HepG2 (cell line): ENCODE data around the gene ERH. TPM values are rescaled to one million over a fixed set of nuclear protein-coding genes. Genes with fewer than 3 reads are reported as not detected.

Source experiments
- ATAC-seq: fragments of 200-7000 bp; cut with Tn5 transposase; 3 replicates; pipeline ENCODE4 v1.9.1; 2020; ENCODE audit warnings: mild to moderate bottlenecking, moderate library complexity
- BruUV-seq: library from RNA; stranded (reverse); fragments of 400-500 nt; replicated peaks from 2 replicates; lab custom pipeline; 2021; lab: Mats Ljungman, UMichigan
- CTCF ChIA-PET: fragments of 300-600 bp; formaldehyde crosslinking; extraction: SDS; loops from one replicate; lab custom pipeline; 2021; ENCODE audit warnings: low total read pairs, inconsistent platforms, low intra/inter-chr PET ratio; lab: Yijun Ruan, JAX
- POLR2A ChIA-PET: fragments of 350-600 bp; sonication (Branson Sonifier 250); formaldehyde crosslinking; loops from one replicate; lab custom pipeline; 2020; ENCODE audit warnings: antibody characterized with exemption, inconsistent platforms; lab: Yijun Ruan, JAX
- DNase-seq: peaks from one replicate; pipeline ENCODE4 v3.0.0-alpha.2; 2015; ENCODE audit warnings: low spot score
- FAIRE-seq: peaks from 3 replicates; lab custom pipeline; 2011; peaks lifted over from hg19 to GRCh38; lab: Jason Lieb, UNC
- H2AFZ ChIP-seq: one replicate; pipeline ENCODE4 v1.6.1; 2011; ENCODE audit warnings: low read length, inconsistent platforms
- H3K27ac ChIP-seq: fragments of 300-600 bp; 3 replicates; pipeline ENCODE4 v1.8.0; 2011; ENCODE audit warnings: mixed run types, mild to moderate bottlenecking, mixed read lengths, low read length, inconsistent platforms; ENCODE audit not compliant: insufficient read depth; ENCODE audit errors: extremely low read length
- H3K27me3 ChIP-seq, 2 experiments: fragments of 200-600 bp in 1 of 2; 2 replicates in 1 of 2; 3 replicates in 1 of 2; pipeline versions ENCODE4 v1.6.0 to v1.8.0; 2011; ENCODE audit warnings: low read length in 2 of 2, mild to moderate bottlenecking in 2 of 2, moderate library complexity in 2 of 2, inconsistent platforms in 1 of 2; ENCODE audit not compliant: insufficient read depth in 2 of 2, control insufficient read depth in 1 of 2
- H3K36me3 ChIP-seq, 2 experiments: fragments of 200-600 bp in 1 of 2; replicated peaks in 1 of 2; 2 replicates in 1 of 2; 3 replicates in 1 of 2; pipeline versions ENCODE4 v1.5.1 to v1.8.0; 2011; ENCODE audit warnings: low read length in 2 of 2, inconsistent platforms in 1 of 2; ENCODE audit not compliant: insufficient read depth in 2 of 2, control insufficient read depth in 1 of 2
- H3K4me1 ChIP-seq: 2 replicates; pipeline ENCODE4 v1.5.1; 2012; ENCODE audit warnings: low read length, inconsistent platforms; ENCODE audit not compliant: insufficient read depth
- H3K4me2 ChIP-seq: 2 replicates; pipeline ENCODE4 v1.6.0; 2011; ENCODE audit warnings: low read depth, low read length, inconsistent platforms
- H3K4me3 ChIP-seq, 3 experiments: fragments of 200-600 bp in 1 of 3; sonication (generic), shearing (Covaris generic) in 1 of 3; replicated peaks in 1 of 3; 2 replicates each; pipeline ENCODE4 v1.5.1; 2011 to 2016; ENCODE audit warnings: low read length in 3 of 3, inconsistent platforms in 2 of 3, low read depth in 2 of 3, mild to moderate bottlenecking in 2 of 3, control low read depth in 1 of 3, mixed read lengths in 1 of 3; ENCODE audit not compliant: insufficient read depth in 1 of 3
- H3K79me2 ChIP-seq: one replicate; pipeline ENCODE4 v1.6.1; 2011; ENCODE audit warnings: low read length, inconsistent platforms; ENCODE audit not compliant: insufficient read depth
- H3K9ac ChIP-seq: 2 replicates; pipeline ENCODE4 v1.6.0; 2011; ENCODE audit warnings: mild to moderate bottlenecking, low read depth, low read length, inconsistent platforms; ENCODE audit not compliant: insufficient read depth
- H3K9me3 ChIP-seq: 2 replicates; pipeline ENCODE4 v1.5.1; 2012; ENCODE audit warnings: mild to moderate bottlenecking, low read length
- H4K20me1 ChIP-seq: 2 replicates; pipeline ENCODE4 v1.6.0; 2011; ENCODE audit warnings: inconsistent platforms, mild to moderate bottlenecking, low read length, moderate library complexity; ENCODE audit not compliant: insufficient read depth
- ATF7-NPFF ChIP-seq: sonication (generic); formaldehyde crosslinking; IDR thresholded peaks from 2 replicates; pipeline ENCODE4 v1.8.1; 2023; ENCODE audit warnings: mild to moderate bottlenecking, low read depth, missing genetic modification reagents, moderate library complexity
- ELF3 ChIP-seq: IDR thresholded peaks from 2 replicates; pipeline ENCODE4 v1.6.1; 2016; ENCODE audit warnings: missing genetic modification reagents, missing compliant biosample characterization
- ESRRA ChIP-seq: sonication (generic); formaldehyde crosslinking; IDR thresholded peaks from 2 replicates; pipeline ENCODE4 v1.5.1; 2020; ENCODE audit warnings: mild to moderate bottlenecking, low read depth, missing genetic modification reagents
- KAT2B ChIP-seq: fragments of 150-350 bp; IDR thresholded peaks from 2 replicates; pipeline ENCODE4 v1.6.1; 2014; ENCODE audit warnings: low read depth, low read length, borderline replicate concordance
- KLF13 ChIP-seq: sonication (generic); formaldehyde crosslinking; IDR thresholded peaks from 2 replicates; pipeline ENCODE4 v1.4.0; 2020; ENCODE audit warnings: mild to moderate bottlenecking, missing genetic modification reagents
- MTA1 ChIP-seq: sonication (generic); formaldehyde crosslinking; IDR thresholded peaks from 2 replicates; pipeline ENCODE4 v1.4.0; 2020; ENCODE audit warnings: missing genetic modification reagents, mild to moderate bottlenecking, borderline replicate concordance
- MXD3 ChIP-seq: IDR thresholded peaks from 2 replicates; pipeline ENCODE4 v1.6.1; 2016; ENCODE audit warnings: mild to moderate bottlenecking, missing biosample characterization, missing genetic modification reagents
- NR2F1 ChIP-seq, 2 experiments: fragments of 450-650 bp in 1 of 2; formaldehyde crosslinking in 1 of 2; IDR thresholded peaks; 2 replicates each; pipeline versions ENCODE4 v1.5.0 to v1.6.1; 2016 to 2020; ENCODE audit warnings: mild to moderate bottlenecking in 1 of 2, missing compliant biosample characterization in 1 of 2, missing genetic modification reagents in 1 of 2, moderate library complexity in 1 of 2
- RBFOX2 ChIP-seq: fragments of 200-400 bp; formaldehyde crosslinking; IDR thresholded peaks from 2 replicates; pipeline ENCODE4 v1.6.1; 2017; ENCODE audit warnings: low read depth, mild to moderate bottlenecking, low read length
- SRSF1 ChIP-seq: fragments of 200-400 bp; formaldehyde crosslinking; optimal IDR thresholded peaks from 2 replicates; pipeline ENCODE3; 2017; ENCODE audit warnings: mild to moderate bottlenecking, low read depth, low read length, moderate library complexity
- SRSF4 ChIP-seq: fragments of 200-400 bp; formaldehyde crosslinking; IDR thresholded peaks from one replicate; pipeline ENCODE4 v1.6.1; 2018; ENCODE audit warnings: mild to moderate bottlenecking, low read depth, low read length, moderate library complexity; ENCODE audit not compliant: poor library complexity, severe bottlenecking
- TGIF2 ChIP-seq: IDR thresholded peaks from 2 replicates; pipeline ENCODE4 v1.6.1; 2016; ENCODE audit warnings: control low read depth, missing compliant biosample characterization
- ZBTB38 ChIP-seq: sonication (generic); formaldehyde crosslinking; IDR thresholded peaks from 2 replicates; pipeline ENCODE4 v1.5.1; 2020; ENCODE audit warnings: mild to moderate bottlenecking, missing genetic modification reagents
- ZNF101 ChIP-seq: sonication (generic); formaldehyde crosslinking; IDR thresholded peaks from 2 replicates; pipeline ENCODE4 v1.4.0; 2020; ENCODE audit warnings: mild to moderate bottlenecking, low read depth, missing genetic modification reagents, borderline replicate concordance
- ZNF207 ChIP-seq: fragments of 450-650 bp; IDR thresholded peaks from 2 replicates; pipeline ENCODE4 v1.6.1; 2016; ENCODE audit warnings: antibody characterized with exemption, borderline replicate concordance
- ZNF251 ChIP-seq: sonication (generic); formaldehyde crosslinking; IDR thresholded peaks from 2 replicates; pipeline ENCODE4 v1.9.0; 2021; ENCODE audit warnings: mild to moderate bottlenecking, missing genetic modification reagents
- ZNF3 ChIP-seq: IDR thresholded peaks from 2 replicates; pipeline ENCODE4 v1.7.0; 2017; ENCODE audit warnings: inconsistent platforms
- ZNF331 ChIP-seq: sonication (generic); formaldehyde crosslinking; IDR thresholded peaks from 2 replicates; pipeline ENCODE4 v1.4.0; 2020; ENCODE audit warnings: missing genetic modification reagents
- ZNF510 ChIP-seq: sonication (generic); formaldehyde crosslinking; IDR thresholded peaks from 2 replicates; pipeline ENCODE4 v1.4.0; 2020; ENCODE audit warnings: low read depth, mild to moderate bottlenecking, missing genetic modification reagents
- WGBS: methylation state at CpG from one replicate; pipeline ENCODE4 v1.1.6; 2017; ENCODE audit warnings: low lambda C conversion rate; 5-methylcytosine and 5-hydroxymethylcytosine counted together
- in situ Hi-C: cut with HindIII; loops from 2 replicates; pipeline ENCODE4 v1.10.0; 2017; ENCODE audit warnings: low pct_unique_long_range_greater_than_20kb; ENCODE audit not compliant: extremely low pct_ligation_motif_present
- intact Hi-C: fragments of 100-400 bp; cut with micrococcal nuclease; formaldehyde crosslinking; loops from one replicate; pipeline ENCODE4 v1.10.0; 2022; ENCODE audit not compliant: unreplicated experiment
- polyA plus RNA-seq, 8 experiments: library from polyadenylated mRNA; depleted of rRNA in 3 of 8; stranded (reverse) in 7 of 8; unstranded in 1 of 8; fragments of >200 nt; fragmentation: Illumina TruSeq in 4 of 8; extraction: Trizol in 4 of 8; gene quantifications; 2 replicates each; pipeline versions ENCODE4 v1.2.1 to v1.2.3, GENCODE V29; 2011 to 2016; ENCODE audit warnings: low read depth in 4 of 8, missing spikeins in 1 of 8, mixed read lengths in 1 of 8; ENCODE audit not compliant: insufficient read depth in 1 of 8
- total RNA-seq, 5 experiments: library from RNA; depleted of rRNA; stranded (reverse); fragments of >200 nt; fragmentation: Illumina TruSeq; extraction: Trizol; gene quantifications; 2 replicates each; pipeline ENCODE4 v1.2.3, GENCODE V29; 2016; ENCODE audit warnings: low read depth in 1 of 5

The ERH gene
- total and polyA plus RNA-seq, 2 of the 13 experiments (the other 11 are each of a cell fraction or from before 2014, with no cell fraction given) = 105 to 341 TPM

DNA sequence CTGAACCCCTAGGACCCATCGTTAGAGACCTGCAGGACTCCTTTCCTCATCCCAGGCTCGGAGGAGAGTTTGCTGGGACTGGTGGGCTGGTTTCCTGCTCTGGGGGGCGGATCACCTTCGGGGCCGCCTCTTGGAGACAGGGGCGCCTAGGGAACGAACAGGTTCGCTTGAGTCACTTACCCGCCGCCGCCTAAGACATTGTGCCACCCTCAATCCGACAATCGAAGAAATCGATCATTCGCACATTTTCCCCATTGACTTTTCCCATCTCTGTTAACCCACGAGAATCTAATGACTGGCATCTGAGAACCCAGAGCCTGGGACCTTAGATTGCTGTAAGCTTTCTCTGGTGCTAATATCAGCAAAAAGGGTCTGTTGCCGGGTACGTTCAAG is 715 bp upstream of the ERH start (continued):
- TF ChIP-seq ESRRA (CRISPR knock-in tag) (no peak), KAT2B (peak; percentile 51; the same call in 1 of the 2 replicates), ZNF331 (CRISPR knock-in tag) (no peak), NR2F1 (CRISPR knock-in tag; IDR thresholded peaks at IDR 0.05) (no peak), ELF3 (CRISPR knock-in tag) (peak; percentile 7; the same call in 1 of the 2 replicates)

GRCh38 chr14:69395929-69396328 is 2.2 kb downstream of the ERH start:
- H3K4me2 ChIP-seq = peak overlapping the region; percentile 6; the same call in 1 of the 2 replicates
- ATAC-seq (no peak), DNase-seq (no peak)
- intact Hi-C loops = no loop called here
- H3K4me3 ChIP-seq = no peak overlapping the region
- TF ChIP-seq TGIF2 (no peak), RBFOX2 (peak; percentile 14; the same call in 1 of the 2 replicates)
- TF ChIP-seq, all 625 proteins: peak for 1
- CTCF ChIA-PET = no interaction called here
- no TSS peak for BruUV-seq
- Histone ChIP-seq H3K79me2 (peaks cover 91% of the 10 kb centered on the region), H3K27me3 (no peaks in the 10 kb centered on the region; a peak in 1 of 5 replicates), H3K36me3 (peaks cover 15 to 44% of the 10 kb centered on the region in 2 experiments; a peak in 4 of 5 replicates), H2AFZ (no peak overlapping the region), H3K27ac (no peak overlapping the region), H3K9me3 (no peaks in the 10 kb centered on the region), H3K9ac (peak overlapping the region; percentile 39; the same call in 1 of the 2 replicates), H4K20me1 (peaks cover 33% of the 10 kb centered on the region), H3K4me1 (peaks cover 57% of the 10 kb centered on the region)
- POLR2A ChIA-PET = no interaction called here
- in situ Hi-C loops = loop anchor here (5.0 kb wide), 1 partner anchor 66 kb away; no protein-coding TSS in a partner anchor
- WGBS = 88% methylated on average over 4 of the region's 4 CpGs
- no peak for FAIRE-seq

DNA sequence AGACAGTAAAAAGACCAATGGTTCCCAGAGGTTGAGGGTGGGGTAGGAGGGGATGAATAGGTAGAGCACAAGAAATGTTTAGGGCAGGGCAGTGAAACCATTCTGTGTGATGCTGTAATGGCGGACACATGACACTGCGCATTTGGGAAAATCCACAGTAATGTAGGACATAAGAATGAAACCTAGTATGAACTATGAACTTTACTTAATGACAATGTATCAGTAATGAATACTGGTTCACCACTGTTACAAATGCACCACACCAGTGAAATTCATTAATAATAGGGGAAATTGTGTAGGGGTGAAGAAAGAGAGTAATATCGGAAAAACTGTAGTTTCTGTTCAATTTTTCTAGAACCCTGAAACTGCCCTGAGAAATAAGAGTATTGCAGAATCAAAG is 5.6 kb downstream of the ERH start:
- Histone ChIP-seq H3K4me1 (peaks cover 68% of the 10 kb centered on the region), H3K27me3 (no peaks in the 10 kb centered on the region; a peak in 1 of 5 replicates), H3K9me3 (no peaks in the 10 kb centered on the region), H3K36me3 (peaks cover 18 to 62% of the 10 kb centered on the region in 2 experiments; a peak in 4 of 5 replicates), H3K4me3 (no peak overlapping the region), H2AFZ (no peak overlapping the region), H4K20me1 (peaks cover 53% of the 10 kb centered on the region), H3K27ac (no peak overlapping the region), H3K9ac (no peak overlapping the region), H3K79me2 (peaks cover 95% of the 10 kb centered on the region), H3K4me2 (peak overlapping the region; percentile 34; the same call in 1 of the 2 replicates)
- ChIA-PET CTCF (no interaction called here), POLR2A (no interaction called here)
- DNase-seq = no peak
- intact Hi-C loops = no loop called here
- in situ Hi-C loops = no loop called here
- BruUV-seq = no TSS peak
- 67% methylated on average over 3 of the region's 3 CpGs for WGBS
- no peak for FAIRE-seq
- no peak for ATAC-seq
- TF ChIP-seq SRSF4 (no peak), ZNF207 (no peak), ATF7-NPFF (CRISPR knock-in tag) (no peak), ZNF251 (CRISPR knock-in tag) (no peak), ZNF101 (CRISPR knock-in tag) (no peak), SRSF1 (no peak), KLF13 (CRISPR knock-in tag) (no peak), MXD3 (CRISPR knock-in tag) (no peak), ZNF510 (no peak), ZNF3 (CRISPR knock-in tag) (no peak), MTA1 (CRISPR knock-in tag) (no peak), ZBTB38 (CRISPR knock-in tag) (no peak)
